Glutamatergic neuron (in vitro differentiated cells): Measurements from ENCODE around the gene LPA. TPM values are rescaled to one million over a fixed set of nuclear protein-coding genes. Genes with fewer than 3 reads are reported as not detected.
"Not testable (repeated sequence)": the region's sequence is repeated elsewhere in the genome, so short reads cannot be mapped to it uniquely, and the experiment has no call there.

Experiments used
- DNase-seq: peaks from one replicate; pipeline ENCODE4 v3.0.0; 2022
- H3K27ac Mint-ChIP-seq: one replicate; pipeline ENCODE4 v1.8.0; 2020; ENCODE audit warnings: mild to moderate bottlenecking, mixed read lengths, inconsistent platforms; ENCODE audit not compliant: unreplicated experiment
- H3K27me3 Mint-ChIP-seq: one replicate; pipeline ENCODE4 v1.8.0; 2020; ENCODE audit warnings: mild to moderate bottlenecking, moderate library complexity, mixed read lengths, inconsistent platforms; ENCODE audit not compliant: unreplicated experiment
- H3K36me3 Mint-ChIP-seq: one replicate; pipeline ENCODE4 v1.8.0; 2020; ENCODE audit warnings: mild to moderate bottlenecking, mixed read lengths, inconsistent platforms; ENCODE audit not compliant: unreplicated experiment
- H3K4me1 Mint-ChIP-seq: one replicate; pipeline ENCODE4 v1.8.0; 2020; ENCODE audit warnings: mild to moderate bottlenecking, low read depth, mixed read lengths, inconsistent platforms; ENCODE audit not compliant: unreplicated experiment
- H3K4me3 Mint-ChIP-seq: one replicate; pipeline ENCODE4 v1.8.0; 2020; ENCODE audit warnings: mild to moderate bottlenecking, mixed read lengths, inconsistent platforms; ENCODE audit not compliant: unreplicated experiment
- H3K9me3 Mint-ChIP-seq: one replicate; pipeline ENCODE4 v1.8.0; 2020; ENCODE audit warnings: mild to moderate bottlenecking, moderate library complexity, mixed read lengths, inconsistent platforms; ENCODE audit not compliant: unreplicated experiment
- total RNA-seq: library from RNA; stranded (reverse); fragmentation: NEBNext Ultra II Directional; extraction: Animal tissue kit (Norgen Biotek cat#: 25700); gene quantifications from one replicate; pipeline ENCODE4 v1.2.1, GENCODE V29; 2021; ENCODE audit not compliant: unreplicated experiment
- TF ChIP-seq, protein P1 (sequence below): fragments of 200-600 bp; sonication (generic); IDR thresholded peaks from one replicate; pipeline ENCODE4 v1.5.0; 2021; ENCODE audit not compliant: partially characterized antibody, unreplicated experiment

LPA gene
- total RNA-seq, 1 donor from 2014 or later, result 1.9 TPM

DNA sequence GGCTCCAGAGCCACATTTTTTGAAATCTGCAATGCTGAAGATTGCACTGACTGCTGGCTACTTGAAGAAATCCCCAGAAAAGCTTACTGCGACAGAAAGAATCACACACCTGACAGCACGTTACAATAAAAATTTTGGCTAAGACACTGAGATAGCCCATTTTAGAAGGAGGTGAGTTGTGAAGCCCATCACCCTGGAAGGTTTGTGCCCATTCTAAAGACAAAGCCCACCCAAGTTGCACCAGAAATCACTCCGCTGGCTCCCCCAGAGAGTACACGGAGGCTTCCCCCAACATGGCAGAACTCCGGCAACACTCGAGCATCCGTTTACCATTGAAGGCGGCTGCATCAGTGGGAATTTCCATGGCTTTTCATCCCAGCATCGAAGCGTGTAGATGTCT is 29.4 kb downstream of the LPA start:
- no peak for DNase-seq
- no peaks in the 10 kb centered on the region for H3K27me3 Mint-ChIP-seq
- no peaks in the 10 kb centered on the region for H3K36me3 Mint-ChIP-seq
- no peak overlapping the region for H3K4me3 Mint-ChIP-seq
- H3K4me1 Mint-ChIP-seq, result no peaks in the 10 kb centered on the region
- no peaks in the 10 kb centered on the region for H3K9me3 Mint-ChIP-seq
- no peak overlapping the region for H3K27ac Mint-ChIP-seq
- TF ChIP-seq, protein P1, sequence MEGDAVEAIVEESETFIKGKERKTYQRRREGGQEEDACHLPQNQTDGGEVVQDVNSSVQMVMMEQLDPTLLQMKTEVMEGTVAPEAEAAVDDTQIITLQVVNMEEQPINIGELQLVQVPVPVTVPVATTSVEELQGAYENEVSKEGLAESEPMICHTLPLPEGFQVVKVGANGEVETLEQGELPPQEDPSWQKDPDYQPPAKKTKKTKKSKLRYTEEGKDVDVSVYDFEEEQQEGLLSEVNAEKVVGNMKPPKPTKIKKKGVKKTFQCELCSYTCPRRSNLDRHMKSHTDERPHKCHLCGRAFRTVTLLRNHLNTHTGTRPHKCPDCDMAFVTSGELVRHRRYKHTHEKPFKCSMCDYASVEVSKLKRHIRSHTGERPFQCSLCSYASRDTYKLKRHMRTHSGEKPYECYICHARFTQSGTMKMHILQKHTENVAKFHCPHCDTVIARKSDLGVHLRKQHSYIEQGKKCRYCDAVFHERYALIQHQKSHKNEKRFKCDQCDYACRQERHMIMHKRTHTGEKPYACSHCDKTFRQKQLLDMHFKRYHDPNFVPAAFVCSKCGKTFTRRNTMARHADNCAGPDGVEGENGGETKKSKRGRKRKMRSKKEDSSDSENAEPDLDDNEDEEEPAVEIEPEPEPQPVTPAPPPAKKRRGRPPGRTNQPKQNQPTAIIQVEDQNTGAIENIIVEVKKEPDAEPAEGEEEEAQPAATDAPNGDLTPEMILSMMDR, result no peak

DNA sequence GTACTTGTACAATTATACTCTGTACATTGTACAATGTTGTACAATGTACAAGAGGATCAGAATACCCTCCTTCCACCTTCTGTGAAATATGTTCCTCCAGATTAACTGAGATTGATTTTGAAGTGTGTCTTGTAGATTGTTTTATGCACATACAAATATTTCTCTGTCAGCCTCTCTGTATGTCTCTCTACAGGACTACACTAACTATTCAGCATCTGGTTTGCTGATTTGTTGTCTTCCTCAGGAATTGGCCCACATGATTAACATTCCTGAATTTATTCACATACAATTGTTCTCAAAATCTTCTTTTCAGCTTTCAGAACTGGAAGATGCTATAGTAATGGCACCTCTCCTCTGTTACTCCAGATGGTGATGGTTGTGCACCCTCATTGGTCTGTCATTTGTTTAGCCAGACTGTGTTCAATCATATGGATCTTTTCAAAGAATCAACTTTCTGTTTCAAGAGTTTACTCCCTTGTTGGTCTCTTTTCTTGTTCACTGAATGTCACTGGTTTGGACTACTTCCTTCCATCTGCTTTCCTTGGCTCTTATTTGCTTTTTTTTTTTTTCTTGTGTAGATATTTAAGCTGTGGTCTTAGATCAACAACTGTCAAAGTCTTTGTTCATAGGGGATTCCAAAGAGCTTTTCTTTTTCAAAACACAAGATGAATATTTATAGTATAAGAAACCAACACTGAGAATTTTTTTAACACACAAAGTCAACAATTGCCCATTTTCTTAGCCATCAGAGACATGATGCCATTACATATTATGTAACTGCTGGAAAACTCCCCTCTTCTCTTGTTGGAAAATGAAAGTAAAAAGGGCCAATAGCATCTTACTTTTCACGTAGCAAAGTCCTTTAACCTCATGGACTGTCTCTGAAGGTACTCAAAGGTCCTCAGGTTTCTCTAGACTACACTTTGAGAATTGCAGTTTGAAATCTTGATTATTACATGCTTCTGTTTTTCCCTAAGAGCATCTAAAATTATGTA is 67.9 kb downstream of the LPA start:
- H3K27ac Mint-ChIP-seq, result no peak overlapping the region
- H3K4me3 Mint-ChIP-seq, result no peak overlapping the region
- H3K27me3 Mint-ChIP-seq, result peaks cover 1% of the 10 kb centered on the region
- TF ChIP-seq, protein P1, result no peak
- peaks cover 4% of the 10 kb centered on the region for H3K36me3 Mint-ChIP-seq
- no peaks in the 10 kb centered on the region for H3K9me3 Mint-ChIP-seq
- DNase-seq, result no peak
- no peaks in the 10 kb centered on the region for H3K4me1 Mint-ChIP-seq

DNA sequence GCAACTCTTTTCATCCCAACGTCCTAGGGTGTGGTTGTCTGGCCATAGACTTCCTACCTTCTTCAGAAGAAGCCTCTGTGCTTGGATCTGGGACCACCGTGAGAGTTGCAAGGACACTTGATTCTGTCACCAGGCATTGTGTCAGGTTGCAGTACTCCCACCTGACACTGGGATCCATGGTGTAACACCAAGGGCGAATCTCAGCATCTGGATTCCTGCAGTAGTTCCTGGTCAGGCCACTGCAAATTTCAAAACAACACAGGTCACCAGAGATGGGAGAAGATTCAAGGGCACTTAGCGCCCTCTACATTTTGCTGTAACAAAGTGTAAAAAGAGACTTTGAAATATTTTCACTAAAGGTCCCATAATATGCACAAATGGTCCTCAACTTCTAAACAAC is 68.8 kb downstream of the LPA start:
- H3K4me1 Mint-ChIP-seq, H3K4me3 Mint-ChIP-seq, H3K27ac Mint-ChIP-seq, DNase-seq, H3K9me3 Mint-ChIP-seq, H3K36me3 Mint-ChIP-seq, H3K27me3 Mint-ChIP-seq: not testable (repeated sequence)

DNA sequence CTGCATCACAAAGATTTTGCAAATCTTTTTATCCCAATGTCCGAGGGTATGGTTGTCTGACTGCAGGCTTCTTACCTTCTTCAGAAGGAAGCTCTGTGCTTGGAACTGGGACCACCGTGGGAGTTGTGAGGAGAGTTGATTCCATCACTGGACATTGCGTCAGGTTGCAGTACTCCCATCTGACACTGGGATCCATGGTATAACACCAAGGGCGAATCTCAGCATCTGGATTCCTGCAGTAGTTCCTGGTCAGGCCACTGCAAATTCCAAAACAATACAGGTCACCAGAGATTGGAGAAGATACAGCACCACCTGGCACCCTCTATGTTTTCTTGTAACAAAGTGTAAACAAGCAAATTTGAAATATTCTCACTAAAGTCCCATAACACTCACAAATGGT is 77.7 kb downstream of the LPA start:
- TF ChIP-seq, protein P1, result no peak
- Mint-ChIP-seq H3K36me3 (no peaks in the 10 kb centered on the region), H3K9me3 (no peaks in the 10 kb centered on the region), H3K4me3 (no peak overlapping the region), H3K27ac (no peak overlapping the region), H3K27me3 (no peaks in the 10 kb centered on the region), H3K4me1 (no peaks in the 10 kb centered on the region)
- DNase-seq, result no peak

DNA sequence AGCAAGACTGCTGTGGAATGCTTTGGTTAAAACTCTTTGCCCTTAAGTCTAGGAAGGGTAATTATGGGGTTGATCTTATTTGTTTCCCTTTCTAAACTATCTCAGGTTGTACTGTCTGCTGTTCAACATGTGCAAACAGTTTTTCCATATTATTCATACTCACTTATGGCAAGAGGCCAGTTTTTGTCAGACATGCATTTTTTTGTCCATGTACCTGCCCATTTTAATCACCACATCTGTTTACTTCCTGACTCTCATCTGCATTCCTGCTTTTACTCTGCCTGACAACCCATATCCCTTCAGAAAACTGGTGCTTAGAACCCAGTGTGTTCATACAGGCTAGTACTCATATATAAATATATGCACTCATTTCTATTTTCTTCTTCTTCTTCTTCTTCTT is 80.3 kb downstream of the LPA start:
- H3K4me3 Mint-ChIP-seq, result no peak overlapping the region
- no peaks in the 10 kb centered on the region for H3K9me3 Mint-ChIP-seq
- no peak for DNase-seq
- no peaks in the 10 kb centered on the region for H3K4me1 Mint-ChIP-seq
- no peak overlapping the region for H3K27ac Mint-ChIP-seq
- TF ChIP-seq, protein P1, result no peak
- peaks cover 2% of the 10 kb centered on the region for H3K27me3 Mint-ChIP-seq
- H3K36me3 Mint-ChIP-seq, result no peaks in the 10 kb centered on the region
